CD4-positive, CD25-positive, alpha-beta regulatory T cell (primary cell): ENCODE measurements around the gene LRRC32. TPM values are rescaled to one million over a fixed set of nuclear protein-coding genes. Genes with fewer than 3 reads are reported as not detected.
A peak's percentile ranks its signal among the peaks of the same experiment; 100 is the strongest.

Experiments used
- ATAC-seq, 2 donors: fragments of 150-1000 bp; cut with Tn5 transposase; one replicate each; pipeline ENCODE4 v1.10.0; 2021; ENCODE audit warnings: low read depth in 2 of 2, moderate number of reproducible peaks in 2 of 2, moderate library complexity in 1 of 2
- DNase-seq, 3 donors: peaks; one replicate each; pipeline versions ENCODE4 v3.0.0 to v3.0.0-alpha.2; 2012 to 2022; ENCODE audit warnings: mixed read lengths in 1 of 3
- H3K27ac ChIP-seq: one replicate; pipeline ENCODE4 v1.7.0; 2013; ENCODE audit warnings: mild to moderate bottlenecking, low read length; ENCODE audit not compliant: insufficient read depth, poor library complexity, severe bottlenecking
- H3K27me3 ChIP-seq: one replicate; pipeline ENCODE4 v1.7.0; 2013; ENCODE audit warnings: low read length; ENCODE audit not compliant: control insufficient read depth, insufficient read depth
- H3K36me3 ChIP-seq: one replicate; pipeline ENCODE4 v1.7.0; 2013; ENCODE audit warnings: mild to moderate bottlenecking, low read length, moderate library complexity; ENCODE audit not compliant: control insufficient read depth, insufficient read depth
- H3K4me1 ChIP-seq: 2 replicates; pipeline ENCODE4 v1.7.0; 2013; ENCODE audit warnings: mild to moderate bottlenecking, low read length; ENCODE audit not compliant: insufficient read depth, control insufficient read depth, poor library complexity, severe bottlenecking
- H3K4me3 ChIP-seq: one replicate; pipeline ENCODE4 v1.7.0; 2013; ENCODE audit warnings: low read depth, mild to moderate bottlenecking, low read length, moderate library complexity
- H3K9me3 ChIP-seq, 2 experiments: 1 replicate in 1 of 2; 2 replicates in 1 of 2; pipeline ENCODE4 v1.7.0; 2013; ENCODE audit warnings: low read length in 2 of 2, mild to moderate bottlenecking in 1 of 2, moderate library complexity in 1 of 2; ENCODE audit not compliant: control insufficient read depth in 2 of 2
- H3K27ac Mint-ChIP-seq, 3 donors: one replicate each; pipeline ENCODE4 v1.8.0; 2020 to 2022; ENCODE audit warnings: mild to moderate bottlenecking in 3 of 3, mixed read lengths in 3 of 3, moderate library complexity in 2 of 3
- H3K27me3 Mint-ChIP-seq: one replicate; pipeline ENCODE4 v1.8.0; 2022; ENCODE audit warnings: mild to moderate bottlenecking, mixed read lengths
- H3K36me3 Mint-ChIP-seq: one replicate; pipeline ENCODE4 v1.8.0; 2020; ENCODE audit warnings: mixed read lengths
- H3K4me1 Mint-ChIP-seq, 4 donors: one replicate each; pipeline ENCODE4 v1.8.0; 2020 to 2022; ENCODE audit warnings: mixed read lengths in 4 of 4, mild to moderate bottlenecking in 1 of 4
- H3K4me3 Mint-ChIP-seq, 4 donors: one replicate each; pipeline ENCODE4 v1.8.0; 2020 to 2022; ENCODE audit warnings: mild to moderate bottlenecking in 4 of 4, mixed read lengths in 4 of 4, moderate library complexity in 3 of 4
- H3K9me3 Mint-ChIP-seq, 7 donors: one replicate each; pipeline ENCODE4 v1.8.0; 2020 to 2022; ENCODE audit warnings: mixed read lengths in 7 of 7, mild to moderate bottlenecking in 3 of 7, moderate library complexity in 2 of 7
- polyA plus RNA-seq, 4 donors: library from polyadenylated mRNA; unstranded; fragments of 300-500 nt; fragmentation: Illumina TruSeq; gene quantifications; one replicate each; pipeline ENCODE4 v1.2.3, GENCODE V29; 2021
- total RNA-seq: library from RNA; stranded (reverse); gene quantifications from one replicate; pipeline ENCODE4 v1.2.3, GENCODE V29; 2022

Gene LRRC32
- total and polyA plus RNA-seq, 5 donors from 2014 or later, result 5.0 to 71.4 (median 6.2) TPM

DNA sequence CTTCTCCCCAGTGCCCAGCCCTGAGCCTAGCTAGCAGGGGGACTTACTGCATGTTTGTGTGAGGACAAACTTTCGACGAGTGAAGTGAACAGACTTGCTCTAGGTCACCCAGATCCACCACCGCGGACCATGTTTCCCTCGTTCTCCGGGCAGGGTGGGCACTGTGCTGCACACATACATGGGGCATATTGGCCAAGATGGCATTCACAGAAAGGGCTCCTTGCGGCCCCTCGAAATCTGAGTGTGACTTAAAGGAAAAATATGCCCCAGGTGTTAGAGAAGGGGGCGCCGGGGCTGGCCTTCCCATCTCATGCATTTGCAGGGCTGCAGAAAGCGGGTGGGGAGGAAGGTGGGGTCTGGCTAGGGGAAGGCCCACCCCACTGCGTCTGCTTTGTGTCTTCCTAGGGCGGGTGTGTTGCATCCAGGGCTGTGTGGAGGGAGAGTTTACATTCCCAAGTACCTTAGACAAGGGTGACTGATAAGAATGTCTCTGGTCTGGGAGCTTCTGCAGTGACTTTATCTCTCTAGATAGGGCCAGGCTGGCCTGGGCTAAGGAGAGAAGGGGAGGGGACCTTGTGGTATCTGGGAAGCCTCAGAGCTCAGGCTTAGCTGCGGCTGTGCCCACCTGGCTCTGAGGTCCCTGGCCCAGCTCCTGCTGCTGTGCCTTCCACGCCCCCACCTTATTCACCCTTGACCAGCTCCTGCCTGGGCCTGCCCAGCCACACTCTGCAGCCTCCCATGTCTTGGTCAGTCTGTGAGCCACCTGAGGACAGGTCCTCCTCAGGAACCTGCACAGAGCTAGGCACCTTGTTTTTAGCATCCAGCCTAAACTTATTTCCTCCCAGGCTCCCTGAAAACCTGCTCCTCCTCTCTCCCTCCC is 45.8 kb downstream of the LRRC32 start:
- Mint-ChIP-seq H3K9me3 (peaks cover 0 to 10% (median 1%) of the 10 kb centered on the region in 7 donors), H3K27me3 (no peaks in the 10 kb centered on the region), H3K27ac (peak overlapping the region in 1 of 3 donors; percentile 52), H3K4me3 (no peak overlapping the region), H3K4me1 (peaks cover 5 to 34% (median 30%) of the 10 kb centered on the region in 4 donors), H3K36me3 (no peaks in the 10 kb centered on the region)
- Histone ChIP-seq H3K27me3 (no peaks in the 10 kb centered on the region), H3K4me1 (peaks cover 36% of the 10 kb centered on the region), H3K4me3 (no peak overlapping the region), H3K9me3 (peaks cover 4 to 7% of the 10 kb centered on the region in 2 experiments), H3K36me3 (no peaks in the 10 kb centered on the region), H3K27ac (no peak overlapping the region)
- DNase-seq (no peak), ATAC-seq (no peak)

DNA sequence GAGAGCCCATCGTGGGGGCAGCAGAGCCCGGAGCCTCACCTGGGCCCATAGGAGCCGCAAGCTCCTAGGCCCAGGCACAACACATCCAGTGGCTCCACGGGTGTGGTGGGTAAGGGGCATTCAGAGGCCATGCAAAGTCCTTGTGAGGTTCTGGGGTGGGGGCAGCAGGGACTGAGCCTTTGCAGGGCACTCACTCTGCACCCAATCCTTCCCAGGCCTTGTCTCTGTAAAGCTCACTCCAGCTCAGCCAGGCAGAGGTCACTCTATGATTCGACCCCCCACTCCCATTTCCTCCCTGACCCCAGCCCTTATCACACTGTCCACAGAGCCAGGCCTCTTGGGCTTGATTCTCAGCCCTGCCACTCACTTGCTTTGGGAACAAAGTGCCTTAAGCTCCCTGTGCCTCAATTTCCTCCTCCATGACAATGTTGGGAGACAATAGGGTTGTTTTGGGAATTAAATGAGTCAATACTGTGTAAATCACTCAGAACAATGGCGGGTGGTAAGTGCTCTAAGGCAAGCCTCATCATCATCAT is 46.6 kb downstream of the LRRC32 start:
- Histone ChIP-seq H3K27me3 (no peaks in the 10 kb centered on the region), H3K4me3 (no peak overlapping the region), H3K4me1 (peaks cover 29% of the 10 kb centered on the region), H3K36me3 (no peaks in the 10 kb centered on the region), H3K27ac (no peak overlapping the region), H3K9me3 (peaks cover 4 to 7% of the 10 kb centered on the region in 2 experiments)
- Mint-ChIP-seq H3K36me3 (no peaks in the 10 kb centered on the region), H3K27ac (no peak overlapping the region), H3K9me3 (peaks cover 0 to 11% (median 1%) of the 10 kb centered on the region in 7 donors), H3K27me3 (no peaks in the 10 kb centered on the region), H3K4me3 (no peak overlapping the region), H3K4me1 (peaks cover 0 to 26% (median 23%) of the 10 kb centered on the region in 4 donors)
- no peak for DNase-seq
- ATAC-seq, result no peak

DNA sequence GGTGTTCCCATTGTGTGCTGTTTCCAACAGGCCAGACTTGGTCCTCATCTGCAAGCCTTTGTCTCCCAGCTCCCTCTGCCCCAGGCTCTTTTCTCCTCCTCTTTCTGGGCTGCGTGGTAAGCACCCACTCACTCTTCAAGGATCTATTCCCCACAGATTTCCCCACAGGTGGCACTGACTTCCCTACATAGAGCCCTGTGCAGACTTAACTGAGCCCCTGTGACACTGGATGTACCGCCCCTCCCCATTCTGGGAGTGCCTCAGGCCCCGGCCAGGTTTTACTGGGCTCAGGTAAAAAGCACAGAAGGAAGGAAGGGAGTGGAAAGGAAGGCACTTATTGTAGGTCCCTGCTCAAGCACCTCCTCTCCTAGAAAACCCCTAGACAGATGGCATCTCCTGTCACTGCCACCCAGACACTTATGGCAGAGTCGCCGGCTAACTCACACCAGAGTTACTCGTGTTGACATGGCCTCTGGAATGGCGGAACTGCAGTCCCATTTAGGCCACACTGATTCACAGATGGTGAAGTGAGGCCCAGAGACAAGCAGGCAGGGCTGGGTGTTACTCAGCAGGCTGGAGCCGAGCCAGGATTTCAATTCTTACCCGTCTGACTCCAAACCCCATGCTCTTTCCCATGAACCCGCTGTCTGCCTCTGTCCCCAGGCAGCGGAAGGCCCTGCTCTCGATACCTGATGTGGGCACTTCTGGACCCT is 47.2 kb downstream of the LRRC32 start:
- Mint-ChIP-seq H3K27me3 (no peaks in the 10 kb centered on the region), H3K27ac (no peak overlapping the region)
- DNase-seq, result no peak

DNA sequence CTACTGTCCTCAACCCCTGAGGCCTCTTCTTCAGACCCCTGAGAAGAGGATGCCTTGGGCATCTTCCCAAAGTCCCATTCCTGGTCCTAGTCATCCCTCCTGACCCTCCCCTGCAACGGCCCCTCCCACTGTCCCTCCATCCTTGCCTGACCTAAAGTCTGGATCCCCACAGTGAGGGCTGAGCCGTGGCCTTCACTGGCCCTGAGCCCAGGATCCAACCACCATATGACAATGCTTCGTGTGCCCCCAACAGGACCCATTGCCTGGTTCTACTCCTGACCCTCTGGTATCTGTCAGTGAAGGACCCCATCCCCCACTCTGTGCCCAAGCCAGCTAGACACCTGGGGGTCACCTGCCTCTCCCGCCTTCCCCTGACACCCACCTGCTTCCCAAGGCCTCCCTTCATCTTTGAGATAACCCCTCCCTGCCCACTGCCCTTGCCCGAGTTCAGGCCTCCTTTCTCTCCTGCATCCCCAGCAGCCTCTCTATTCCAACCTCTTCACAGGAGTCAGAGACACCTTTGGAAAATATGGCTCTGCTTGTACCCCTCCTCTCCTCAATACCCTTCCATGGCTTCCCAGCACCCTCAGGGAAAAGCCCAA is 48.0 kb downstream of the LRRC32 start:
- Histone ChIP-seq H3K27me3 (no peaks in the 10 kb centered on the region), H3K36me3 (no peaks in the 10 kb centered on the region), H3K9me3 (peaks cover 7% of the 10 kb centered on the region in 2 experiments), H3K4me1 (peaks cover 17% of the 10 kb centered on the region), H3K27ac (no peak overlapping the region), H3K4me3 (no peak overlapping the region)
- H3K9me3 Mint-ChIP-seq, result peaks cover 0 to 16% (median 1%) of the 10 kb centered on the region in 7 donors
- H3K27me3 Mint-ChIP-seq, result no peaks in the 10 kb centered on the region
- H3K27ac Mint-ChIP-seq, result peak overlapping the region in 2 of 3 donors; percentile 21 to 75
- peaks cover 0 to 13% (median 10%) of the 10 kb centered on the region in 4 donors for H3K4me1 Mint-ChIP-seq
- no peak overlapping the region for H3K4me3 Mint-ChIP-seq
- DNase-seq (no peak), ATAC-seq (no peak)
- H3K36me3 Mint-ChIP-seq, result no peaks in the 10 kb centered on the region

More for the DNA sequence above, 47.2 kb downstream of the LRRC32 start:
- peaks cover 22% of the 10 kb centered on the region for H3K4me1 ChIP-seq
- no peaks in the 10 kb centered on the region for H3K36me3 Mint-ChIP-seq
- H3K9me3 Mint-ChIP-seq, result peaks cover 0 to 16% (median 1%) of the 10 kb centered on the region in 7 donors
- no peak overlapping the region for H3K27ac ChIP-seq
- no peak overlapping the region for H3K4me3 ChIP-seq
- no peak for ATAC-seq
- H3K4me1 Mint-ChIP-seq, result peaks cover 0 to 20% (median 17%) of the 10 kb centered on the region in 4 donors
- no peaks in the 10 kb centered on the region for H3K36me3 ChIP-seq
- H3K4me3 Mint-ChIP-seq, result no peak overlapping the region
- peaks cover 6 to 7% of the 10 kb centered on the region in 2 experiments for H3K9me3 ChIP-seq
- no peaks in the 10 kb centered on the region for H3K27me3 ChIP-seq

DNA sequence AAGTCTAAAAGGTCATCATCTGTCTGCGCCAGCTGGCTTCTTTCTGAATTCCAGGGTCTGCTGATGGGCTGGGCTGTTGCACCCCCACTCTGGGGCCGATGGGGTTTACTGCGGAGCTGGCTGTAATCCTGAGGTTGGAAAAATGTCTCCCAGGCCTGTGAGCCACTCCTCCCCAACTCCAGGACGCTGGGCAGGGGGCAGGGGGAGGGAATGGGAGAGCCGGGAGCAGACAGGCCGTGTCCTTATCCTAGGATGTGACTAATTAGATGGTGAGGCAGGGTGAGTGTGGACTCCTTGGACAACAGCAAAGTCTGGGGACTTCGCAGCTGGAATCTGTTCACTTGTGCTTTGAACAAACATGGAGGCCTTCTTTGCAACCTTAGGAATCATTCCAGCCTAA is 48.7 kb downstream of the LRRC32 start:
- H3K4me1 Mint-ChIP-seq, result peaks cover 0 to 8% (median 4%) of the 10 kb centered on the region in 4 donors
- H3K9me3 Mint-ChIP-seq, result peaks cover 0 to 16% (median 1%) of the 10 kb centered on the region in 7 donors
- H3K4me3 ChIP-seq, result no peak overlapping the region
- no peaks in the 10 kb centered on the region for H3K36me3 ChIP-seq
- no peaks in the 10 kb centered on the region for H3K36me3 Mint-ChIP-seq
- no peak overlapping the region for H3K27ac Mint-ChIP-seq
- DNase-seq, result no peak
- ATAC-seq, result no peak
- peaks cover 7% of the 10 kb centered on the region in 2 experiments for H3K9me3 ChIP-seq
- H3K27me3 ChIP-seq, result no peaks in the 10 kb centered on the region
- H3K27me3 Mint-ChIP-seq, result no peaks in the 10 kb centered on the region
- peaks cover 10% of the 10 kb centered on the region for H3K4me1 ChIP-seq
- H3K27ac ChIP-seq, result no peak overlapping the region
- H3K4me3 Mint-ChIP-seq, result no peak overlapping the region

DNA sequence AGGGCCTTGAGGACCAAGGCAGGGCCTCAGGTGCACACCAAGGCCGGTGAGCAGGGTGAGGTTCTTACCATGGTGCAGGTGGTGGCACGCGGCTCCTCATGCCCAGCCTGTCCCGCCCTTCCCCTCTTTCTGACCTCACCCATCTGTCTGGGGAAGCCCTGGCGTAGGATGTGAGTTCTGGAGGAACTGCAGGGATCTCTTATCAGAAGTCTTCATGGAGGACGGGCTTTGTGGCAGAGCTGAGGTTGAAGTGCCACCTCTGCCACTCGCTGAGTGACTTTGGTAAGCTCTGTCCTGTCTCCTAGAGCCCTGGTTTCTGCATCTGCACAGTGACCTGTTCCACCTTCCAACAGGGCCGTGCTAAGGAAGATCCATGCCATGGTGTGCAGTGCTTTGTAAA is 49.1 kb downstream of the LRRC32 start:
- Mint-ChIP-seq H3K4me3 (no peak overlapping the region), H3K9me3 (peaks cover 0 to 16% (median 1%) of the 10 kb centered on the region in 7 donors), H3K36me3 (no peaks in the 10 kb centered on the region), H3K27ac (no peak overlapping the region), H3K27me3 (no peaks in the 10 kb centered on the region), H3K4me1 (peaks cover 0 to 4% (median under 1%) of the 10 kb centered on the region in 4 donors)
- DNase-seq (no peak), ATAC-seq (no peak)
- H3K4me3 ChIP-seq, result no peak overlapping the region
- H3K27ac ChIP-seq, result no peak overlapping the region
- peaks cover 6% of the 10 kb centered on the region for H3K4me1 ChIP-seq
- H3K36me3 ChIP-seq, result no peaks in the 10 kb centered on the region
- peaks cover 7% of the 10 kb centered on the region in 2 experiments for H3K9me3 ChIP-seq
- H3K27me3 ChIP-seq, result no peaks in the 10 kb centered on the region

DNA sequence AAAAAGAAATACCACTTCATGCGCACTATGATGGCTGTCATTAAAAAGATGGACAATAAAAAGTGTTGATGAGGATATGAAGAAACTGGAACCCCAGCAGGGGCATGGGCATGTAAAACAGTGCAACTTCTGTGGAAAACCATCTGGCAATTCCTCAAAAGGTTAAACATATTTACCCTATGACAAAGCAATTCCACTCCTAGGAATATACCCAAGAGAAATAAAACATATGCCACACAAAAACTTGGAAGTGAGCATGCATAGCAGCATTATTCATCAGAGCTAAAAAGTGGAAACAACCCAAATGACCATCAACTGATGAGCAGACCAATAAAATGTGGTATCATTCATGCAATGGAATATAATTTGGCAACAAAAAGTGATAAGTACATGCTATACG is 50.1 kb downstream of the LRRC32 start:
- no peaks in the 10 kb centered on the region for H3K4me1 ChIP-seq
- H3K36me3 Mint-ChIP-seq, result no peaks in the 10 kb centered on the region
- peaks cover 0 to 3% of the 10 kb centered on the region in 2 experiments for H3K9me3 ChIP-seq
- no peaks in the 10 kb centered on the region for H3K36me3 ChIP-seq
- no peak for ATAC-seq
- H3K4me1 Mint-ChIP-seq, result no peaks in the 10 kb centered on the region
- no peak overlapping the region for H3K4me3 ChIP-seq
- no peaks in the 10 kb centered on the region for H3K27me3 Mint-ChIP-seq
- H3K27me3 ChIP-seq, result no peaks in the 10 kb centered on the region
- H3K27ac Mint-ChIP-seq, result no peak overlapping the region
- H3K4me3 Mint-ChIP-seq, result no peak overlapping the region
- no peak for DNase-seq
- peaks cover 0 to 10% (median 1%) of the 10 kb centered on the region in 7 donors for H3K9me3 Mint-ChIP-seq
- no peak overlapping the region for H3K27ac ChIP-seq
